Peyer's patch (tissue), 4 donors: Measurements from ENCODE around the gene ZNF697.

ENCODE experiments used
- POLR2A ChIP-seq, 2 donors: fragments of 450-650 bp; IDR thresholded peaks; one replicate each; pipeline ENCODE4 v1.5.1; 2017; ENCODE audit warnings: antibody characterized with exemption in 2 of 2, mild to moderate bottlenecking in 2 of 2, moderate library complexity in 2 of 2
- TF ChIP-seq, protein P1 (sequence below), 6 experiments: fragments of 450-650 bp in 4 of 6; fragments of 200-600 bp in 2 of 6; sonication (generic) in 1 of 6; IDR thresholded peaks; one replicate each; pipeline ENCODE4 v1.5.1; 2017 to 2019; ENCODE audit warnings: antibody characterized with exemption in 6 of 6, mild to moderate bottlenecking in 3 of 6, moderate library complexity in 1 of 6

DNA sequence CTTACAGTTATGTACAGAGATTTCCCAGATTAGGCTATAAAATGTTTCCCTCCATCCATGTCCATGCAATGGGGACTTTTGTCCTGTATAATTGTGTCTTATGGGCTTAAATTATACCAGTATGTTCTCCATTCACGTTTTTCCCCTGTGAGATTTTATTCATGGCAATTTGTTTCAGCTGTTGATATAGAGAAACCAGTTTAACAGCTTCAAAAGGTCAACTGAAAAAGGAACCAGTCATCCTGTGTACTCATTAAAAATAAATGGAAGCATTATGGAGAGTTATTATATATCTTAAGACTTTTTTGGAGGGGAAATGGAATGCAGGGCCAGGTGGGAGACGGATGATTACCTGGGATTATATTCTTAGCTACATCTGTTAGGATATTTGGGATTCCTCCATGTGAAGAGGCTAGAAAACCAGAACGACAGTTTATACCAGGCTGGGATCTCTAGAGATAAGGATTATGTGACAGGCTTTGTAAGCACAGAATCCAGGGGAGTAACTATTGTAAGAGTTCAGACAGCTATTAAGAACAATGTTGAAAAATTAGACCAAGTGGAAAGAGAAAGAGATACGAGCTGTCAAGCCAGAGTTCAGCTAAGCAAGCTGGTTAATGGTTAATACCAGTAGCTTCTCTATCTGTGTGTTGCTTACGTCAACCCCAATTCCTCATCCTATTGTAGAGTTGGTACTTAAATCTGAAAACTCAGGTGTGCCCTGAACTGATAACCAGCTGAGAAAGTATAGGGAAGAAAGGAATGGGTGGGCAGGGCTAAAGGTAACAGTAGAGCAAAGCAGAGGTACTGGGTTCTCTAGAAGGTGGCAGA is 12.4 kb upstream of the ZNF697 start:
- TF ChIP-seq, protein P1, sequence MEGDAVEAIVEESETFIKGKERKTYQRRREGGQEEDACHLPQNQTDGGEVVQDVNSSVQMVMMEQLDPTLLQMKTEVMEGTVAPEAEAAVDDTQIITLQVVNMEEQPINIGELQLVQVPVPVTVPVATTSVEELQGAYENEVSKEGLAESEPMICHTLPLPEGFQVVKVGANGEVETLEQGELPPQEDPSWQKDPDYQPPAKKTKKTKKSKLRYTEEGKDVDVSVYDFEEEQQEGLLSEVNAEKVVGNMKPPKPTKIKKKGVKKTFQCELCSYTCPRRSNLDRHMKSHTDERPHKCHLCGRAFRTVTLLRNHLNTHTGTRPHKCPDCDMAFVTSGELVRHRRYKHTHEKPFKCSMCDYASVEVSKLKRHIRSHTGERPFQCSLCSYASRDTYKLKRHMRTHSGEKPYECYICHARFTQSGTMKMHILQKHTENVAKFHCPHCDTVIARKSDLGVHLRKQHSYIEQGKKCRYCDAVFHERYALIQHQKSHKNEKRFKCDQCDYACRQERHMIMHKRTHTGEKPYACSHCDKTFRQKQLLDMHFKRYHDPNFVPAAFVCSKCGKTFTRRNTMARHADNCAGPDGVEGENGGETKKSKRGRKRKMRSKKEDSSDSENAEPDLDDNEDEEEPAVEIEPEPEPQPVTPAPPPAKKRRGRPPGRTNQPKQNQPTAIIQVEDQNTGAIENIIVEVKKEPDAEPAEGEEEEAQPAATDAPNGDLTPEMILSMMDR (IDR thresholded peaks at IDR 0.05), result no peak
- no peak for TF ChIP-seq POLR2A (IDR thresholded peaks at IDR 0.05)
